Measurements from ENCODE around the gene CTTNBP2. TPM values are rescaled to one million over a fixed set of nuclear protein-coding genes. Genes with fewer than 3 reads are reported as not detected.

The CTTNBP2 gene
- total and polyA plus RNA-seq, 12 donors, result 1.2 to 6.7 (median 3.9) TPM

GRCh38 chr7:117769085-117769484 lies 104.2 kb downstream of the CTTNBP2 start:
- WGBS, 4 donors, result 65 to 90% (median 79%) methylated on average over 1 of the region's 1 CpG
- Histone ChIP-seq H3K27me3 (no peaks in the 10 kb centered on the region), H3K4me3 (no peak overlapping the region), H3K27ac (no peak overlapping the region), H3K36me3 (replicated peaks in 1 of 2) (no peaks in the 10 kb centered on the region), H3K4me1 (replicated peaks in 1 of 2) (peaks cover 0 to 2% of the 10 kb centered on the region in 2 donors), H3K9me3 (replicated peaks in 1 of 3) (no peaks in the 10 kb centered on the region)
- intact Hi-C loops (cut with DNase I), result no loop called here
- TF ChIP-seq POLR2A (IDR thresholded peaks at IDR 0.05), result no peak
- no peak for TF ChIP-seq CTCF (IDR thresholded peaks at IDR 0.05)
- DNase-seq, result no peak

GRCh38 chr7:117767951-117768350 lies 105.3 kb downstream of the CTTNBP2 start:
- no peaks in the 10 kb centered on the region for H3K9me3 ChIP-seq (replicated peaks in 1 of 3)
- intact Hi-C loops (cut with DNase I), result no loop called here

GRCh38 chr7:117766913-117767312 lies 106.3 kb downstream of the CTTNBP2 start:
- Histone ChIP-seq H3K9me3 (replicated peaks in 1 of 3) (no peaks in the 10 kb centered on the region), H3K4me3 (no peak overlapping the region), H3K27ac (no peak overlapping the region), H3K36me3 (replicated peaks in 1 of 2) (no peaks in the 10 kb centered on the region), H3K27me3 (no peaks in the 10 kb centered on the region), H3K4me1 (replicated peaks in 1 of 2) (no peaks in the 10 kb centered on the region)
- intact Hi-C loops (cut with DNase I), result no loop called here
- DNase-seq, result no peak
- 65 to 79% (median 77%) methylated on average over 2 of the region's 2 CpGs for WGBS, 4 donors
- TF ChIP-seq POLR2A (IDR thresholded peaks at IDR 0.05) (no peak), CTCF (IDR thresholded peaks at IDR 0.05) (no peak)

More at GRCh38 chr7:117767951-117768350, 105.3 kb downstream of the CTTNBP2 start:
- DNase-seq, result no peak
- Histone ChIP-seq H3K36me3 (replicated peaks in 1 of 2) (no peaks in the 10 kb centered on the region), H3K4me1 (replicated peaks in 1 of 2) (no peaks in the 10 kb centered on the region), H3K27me3 (no peaks in the 10 kb centered on the region), H3K27ac (no peak overlapping the region), H3K4me3 (no peak overlapping the region)
- no peak for TF ChIP-seq CTCF (IDR thresholded peaks at IDR 0.05)
- TF ChIP-seq POLR2A (IDR thresholded peaks at IDR 0.05), result no peak

- TF ChIP-seq CTCF (IDR thresholded peaks at IDR 0.05) (no peak), POLR2A (IDR thresholded peaks at IDR 0.05) (no peak)
- WGBS, 4 donors, result 50 to 78% (median 68%) methylated on average over 1 of the region's 1 CpG
- Histone ChIP-seq H3K9me3 (replicated peaks in 1 of 3) (no peaks in the 10 kb centered on the region), H3K27me3 (no peaks in the 10 kb centered on the region), H3K36me3 (replicated peaks in 1 of 2) (no peaks in the 10 kb centered on the region), H3K4me3 (no peak overlapping the region), H3K27ac (no peak overlapping the region), H3K4me1 (replicated peaks in 1 of 2) (no peaks in the 10 kb centered on the region)
- DNase-seq, result no peak
- intact Hi-C loops (cut with DNase I), result no loop called here
Observed at GRCh38 chr7:117764031-117764430, 109.2 kb downstream of the CTTNBP2 start.

Data from adrenal gland (tissue), 12 donors.